ENCODE measurements around the gene LBX2. TPM values are rescaled to one million over a fixed set of nuclear protein-coding genes. Genes with fewer than 3 reads are reported as not detected.

Gene LBX2
- total and polyA plus RNA-seq, 8 donors: 0.21 to 2.3 (median 1.1) TPM

GRCh38 chr2:74511104-74511989 is 11.9 kb upstream of the LBX2 start:
- no peak for TF ChIP-seq CTCF (IDR thresholded peaks at IDR 0.05)
- Histone ChIP-seq H3K27me3 (peaks cover 0 to 44% (median 11%) of the 10 kb centered on the region in 4 donors), H3K9me3 (no peaks in the 10 kb centered on the region), H3K4me3 (no peak overlapping the region), H3K27ac (no peak overlapping the region), H3K4me1 (peaks cover 0 to 14% (median 9%) of the 10 kb centered on the region in 3 donors), H3K36me3 (no peaks in the 10 kb centered on the region)
- ATAC-seq: no peak
- intact Hi-C loops (cut with DNase I): no loop called here
- 33 to 42% methylated on average over 11 of the region's 11 CpGs for WGBS, 2 donors
- no peak for DNase-seq
- no peak for FAIRE-seq

- intact Hi-C loops (cut with DNase I): no loop called here
- H3K4me1 ChIP-seq: peaks cover 6 to 20% (median 11%) of the 10 kb centered on the region in 3 donors
- H3K9me3 ChIP-seq: no peaks in the 10 kb centered on the region
- 77 to 87% methylated on average over 4 of the region's 4 CpGs for WGBS, 2 donors
- ATAC-seq (no peak), DNase-seq (no peak), FAIRE-seq (no peak)
- H3K27me3 ChIP-seq: peaks cover 0 to 33% (median 7%) of the 10 kb centered on the region in 4 donors
- no peaks in the 10 kb centered on the region for H3K36me3 ChIP-seq
- TF ChIP-seq CTCF (IDR thresholded peaks at IDR 0.05): no peak
- H3K4me3 ChIP-seq: no peak overlapping the region
- no peak overlapping the region for H3K27ac ChIP-seq
Measured at GRCh38 chr2:74510272-74510671, 10.9 kb upstream of the LBX2 start.

- TF ChIP-seq CTCF (IDR thresholded peaks at IDR 0.05): no peak
- H3K27me3 ChIP-seq: peaks cover 0 to 11% (median under 1%) of the 10 kb centered on the region in 4 donors
- peaks cover 6 to 29% (median 11%) of the 10 kb centered on the region in 3 donors for H3K4me1 ChIP-seq
- DNase-seq: peak in 3 of 6 donors; percentile 43 to 67 (median 63)
- FAIRE-seq: no peak
- intact Hi-C loops (cut with DNase I): no loop called here
- H3K9me3 ChIP-seq: no peaks in the 10 kb centered on the region
- peak; percentile 16 to 43 (median 27) for ATAC-seq
- peak overlapping the region; percentile 64 to 89 (median 69) for H3K4me3 ChIP-seq
- H3K27ac ChIP-seq: peak overlapping the region; percentile 91 to 98 (median 94)
- no peaks in the 10 kb centered on the region for H3K36me3 ChIP-seq
- 7 to 12% methylated on average over 38 of the region's 38 CpGs for WGBS, 2 donors
Measured at GRCh38 chr2:74507926-74508520, 8.6 kb upstream of the LBX2 start.

GRCh38 chr2:74507145-74507925 is 7.9 kb upstream of the LBX2 start, which contains the start of gene PCGF1:
Gene PCGF1 (minus strand): TSS chr2:74507695. CDS start chr2:74507668, 27 bp downstream.
- peak; percentile 93 to 97 (median 94) for ATAC-seq
- Histone ChIP-seq H3K36me3 (no peaks in the 10 kb centered on the region), H3K9me3 (no peaks in the 10 kb centered on the region), H3K4me3 (peak within 1 kb of the TSS; percentile 64 to 89 (median 69)), H3K27ac (peak within 1 kb of the TSS; percentile 91 to 98 (median 94)), H3K27me3 (peaks cover 0 to 7% (median 0%) of the 10 kb centered on the region in 4 donors), H3K4me1 (peaks cover 6 to 29% (median 11%) of the 10 kb centered on the region in 3 donors)
- TF ChIP-seq CTCF (IDR thresholded peaks at IDR 0.05): no peak
- no peak for FAIRE-seq
- intact Hi-C loops (cut with DNase I): no loop called here
- DNase-seq: peak; percentile 98 to 100 (median 99)
- 0 to 1% methylated on average over 55 to 56 of the region's 56 CpGs for WGBS, 2 donors

Measured in pancreas (tissue), 10 donors.